Measurements from ENCODE around the gene RTN4IP1.

GRCh38 chr6:106613590-106613989 lies 15.7 kb downstream of the RTN4IP1 start:
- TF ChIP-seq POLR2AphosphoS5 (IDR thresholded peaks at IDR 0.05) (no peak), CTCF (IDR thresholded peaks at IDR 0.05) (no peak), POLR2A (IDR thresholded peaks at IDR 0.05) (no peak), EP300 (IDR thresholded peaks at IDR 0.05) (no peak)
